ENCODE data around the gene MPHOSPH9.

MPHOSPH9 gene

GRCh38 chr12:123232807-123233504 is at the start of gene MPHOSPH9, which contains the start of gene MTRFR:
Gene MPHOSPH9 (minus strand): TSS chr12:123233141. CDS start chr12:123230364, 2,777 bp downstream.
Gene MTRFR (plus strand): TSS chr12:123233436. CDS start chr12:123253675, 20,239 bp downstream.
- peak; percentile 100 for DNase-seq

GRCh38 chr12:123282111-123282510 is 49.2 kb upstream of the MPHOSPH9 start:
- no peak for DNase-seq

GRCh38 chr12:123280971-123281370 is 48.0 kb upstream of the MPHOSPH9 start:
- DNase-seq, result no peak

- DNase-seq, result no peak
Measured at GRCh38 chr12:123278101-123278627, 45.2 kb upstream of the MPHOSPH9 start.

GRCh38 chr12:123273166-123273565 is 40.2 kb upstream of the MPHOSPH9 start:
- DNase-seq, result no peak

- peak; percentile 67 to 74 (median 71) for DNase-seq
Measured at GRCh38 chr12:123271001-123271668, 38.2 kb upstream of the MPHOSPH9 start.

- peak in 2 of 3 experiments; percentile 76 to 78 for DNase-seq
Measured at GRCh38 chr12:123270214-123271000, 37.5 kb upstream of the MPHOSPH9 start.

GRCh38 chr12:123269896-123270213 is 36.9 kb upstream of the MPHOSPH9 start:
- no peak for DNase-seq

- peak in 2 of 3 experiments; percentile 93 to 97 for DNase-seq
Measured at GRCh38 chr12:123269395-123269892, 36.5 kb upstream of the MPHOSPH9 start.

GRCh38 chr12:123268850-123269249 is 35.9 kb upstream of the MPHOSPH9 start:
- peak in 1 of 3 experiments; percentile 55 for DNase-seq

GRCh38 chr12:123267991-123268843 is 35.3 kb upstream of the MPHOSPH9 start:
- peak in 2 of 3 experiments; percentile 94 to 98 for DNase-seq

- DNase-seq, result peak in 1 of 3 experiments; percentile 67
Measured at GRCh38 chr12:123267335-123267920, 34.5 kb upstream of the MPHOSPH9 start.

GRCh38 chr12:123266679-123267277 is 33.8 kb upstream of the MPHOSPH9 start:
- no peak for DNase-seq

- no peak for DNase-seq
Measured at GRCh38 chr12:123265851-123266678, 33.1 kb upstream of the MPHOSPH9 start.

GRCh38 chr12:123264642-123265041 is 31.7 kb upstream of the MPHOSPH9 start:
- peak in 1 of 3 experiments; percentile 12 for DNase-seq

- DNase-seq, result peak in 1 of 3 experiments; percentile 33
Measured at GRCh38 chr12:123263196-123263817, 30.4 kb upstream of the MPHOSPH9 start.

- DNase-seq, result no peak
Measured at GRCh38 chr12:123261196-123261595, 28.3 kb upstream of the MPHOSPH9 start.

GRCh38 chr12:123260081-123260480 is 27.1 kb upstream of the MPHOSPH9 start:
- DNase-seq, result no peak

GRCh38 chr12:123258593-123258992 is 25.7 kb upstream of the MPHOSPH9 start:
- no peak for DNase-seq

Measured in NCI-H1417 (cell line).